NCI-H1694 treated with DMSO at 0.1 percent for 48 hours (cell line): ENCODE results near the gene PARVA.
A peak's percentile ranks its signal among the peaks of the same experiment; 100 is the strongest.

ENCODE experiments used
- DNase-seq: peaks from one replicate; lab custom pipeline; 2025; lab: John Stamatoyannopoulos, UW

PARVA gene

DNA sequence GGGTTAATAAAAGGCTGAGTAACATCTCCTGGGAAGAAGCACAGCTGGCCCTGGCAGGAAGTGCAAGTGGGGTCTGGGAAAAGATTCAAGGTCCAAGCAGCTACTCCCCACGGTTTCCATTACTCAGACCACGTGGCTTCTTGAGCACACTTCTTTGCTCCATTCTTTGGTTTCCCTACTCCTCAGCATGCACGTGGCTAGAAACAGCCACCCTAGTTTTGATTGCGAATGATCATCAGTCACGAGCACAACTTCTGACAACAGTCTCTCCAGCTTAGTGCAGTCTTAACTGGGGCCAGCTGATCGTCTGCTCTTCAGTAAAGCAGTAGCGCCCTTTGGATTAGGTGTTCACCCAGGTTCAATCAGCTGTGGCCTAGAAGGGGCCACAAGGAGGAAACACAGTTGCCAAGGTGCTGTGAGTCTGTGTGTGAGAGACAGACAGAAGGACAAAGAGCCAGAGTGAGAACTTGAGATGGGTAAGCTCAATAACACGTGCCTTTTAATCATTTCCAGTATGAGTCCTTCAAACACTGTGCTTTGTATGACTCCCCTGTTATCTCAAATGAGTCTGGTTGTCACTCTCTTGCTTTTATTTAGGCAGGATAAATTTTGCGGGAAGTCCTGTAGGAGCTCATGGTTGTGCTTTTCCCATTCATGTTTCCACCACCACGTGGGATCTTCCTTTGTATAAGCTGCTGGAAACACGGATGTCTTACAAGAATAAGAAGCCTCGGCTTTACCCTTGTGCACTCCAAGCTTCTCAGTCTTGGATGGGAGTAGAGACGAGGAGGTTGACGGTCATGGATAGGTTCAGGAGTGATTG lies 901 bp upstream of the PARVA start:
- no peak for DNase-seq

DNA sequence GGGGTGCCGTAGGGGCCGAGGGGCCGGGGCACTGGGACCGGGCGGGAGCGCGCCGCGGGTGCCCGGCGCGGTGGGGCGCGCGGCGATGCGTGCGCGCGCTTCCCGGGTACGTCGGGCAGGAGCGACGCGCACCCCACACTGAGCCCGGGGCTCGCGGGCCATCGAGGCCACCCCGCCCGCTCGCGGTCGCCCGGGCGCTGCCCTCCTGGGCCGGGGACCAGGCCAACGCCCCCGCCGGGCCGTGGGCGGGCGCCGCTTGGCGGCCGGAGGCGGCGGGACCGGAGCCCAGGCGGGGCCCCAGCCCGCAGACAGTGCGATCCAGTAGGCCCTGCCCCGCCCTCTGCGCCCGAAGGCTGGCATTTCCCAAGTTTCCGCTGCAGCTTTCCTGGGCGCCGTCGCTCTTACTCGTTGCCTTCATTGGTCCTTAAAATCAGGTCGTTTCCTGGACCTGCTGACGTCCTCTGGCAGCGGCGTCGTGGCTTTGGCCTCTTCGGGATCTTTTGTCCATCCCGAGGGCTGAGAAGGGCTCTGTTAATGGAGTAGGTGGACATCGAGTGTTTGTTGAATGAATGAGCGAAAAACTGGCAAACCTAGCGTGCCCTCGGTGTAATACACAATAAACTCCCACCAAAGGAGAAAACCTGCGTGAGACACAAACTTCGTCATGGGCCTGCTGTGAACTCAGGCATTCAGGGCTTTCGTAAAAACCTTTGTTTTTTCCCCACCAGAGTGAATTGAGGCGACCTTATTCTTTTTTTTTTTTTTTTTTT lies 638 bp downstream of the PARVA start:
- DNase-seq = no peak

DNA sequence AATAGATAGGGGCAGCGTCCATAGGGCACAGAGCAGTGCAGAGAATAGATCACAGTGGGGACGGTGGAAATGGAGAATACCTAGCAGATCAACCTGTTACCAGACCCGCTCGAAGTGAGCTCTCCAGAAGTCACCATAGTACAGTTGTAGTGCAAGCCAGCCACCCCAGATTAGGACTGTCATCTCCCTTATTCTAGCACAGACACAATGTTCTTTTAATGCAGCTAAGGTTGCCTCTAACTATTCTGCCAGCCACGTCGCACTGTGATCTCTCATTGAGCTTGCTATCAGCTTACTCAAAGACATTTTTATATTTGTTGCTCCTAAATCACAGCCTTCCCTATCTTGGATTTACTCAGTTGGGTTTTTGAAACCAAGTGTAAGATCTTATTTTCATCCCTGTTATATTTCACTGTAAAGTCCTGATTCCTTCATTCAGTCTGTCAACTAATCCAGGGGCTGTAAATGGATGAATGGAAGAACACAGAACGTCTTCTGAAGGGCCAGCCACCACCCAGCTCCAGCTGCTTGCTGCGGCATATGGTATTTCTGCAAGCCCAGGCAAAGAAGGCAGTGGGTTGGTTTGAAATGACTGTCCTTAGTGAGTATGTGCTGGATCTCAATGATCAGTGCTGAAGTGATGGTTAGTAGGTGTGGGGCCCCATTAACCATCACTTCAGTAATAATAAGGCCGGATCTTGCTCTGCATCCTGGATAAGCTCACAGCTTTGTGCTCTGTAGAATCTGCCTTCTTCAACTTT lies 3.4 kb downstream of the PARVA start:
- peak; percentile 32 for DNase-seq

DNA sequence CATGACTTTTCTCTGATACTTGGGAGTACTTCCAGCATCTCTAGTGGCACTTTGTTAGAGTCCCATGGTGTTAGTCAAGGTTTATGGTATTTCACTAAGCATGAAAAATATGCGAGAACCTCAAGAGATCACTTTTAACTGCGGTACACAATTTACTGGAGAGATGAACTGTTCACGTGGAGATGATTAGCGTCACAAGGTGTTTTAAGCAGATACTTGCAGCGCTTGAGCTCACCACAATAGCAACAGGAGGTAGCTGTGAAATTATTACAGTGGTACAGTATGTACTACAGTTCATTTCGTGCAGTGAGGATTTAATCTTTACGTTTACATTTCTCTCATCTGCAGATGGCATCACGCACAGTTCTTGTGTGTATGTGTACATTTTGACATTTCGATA lies 4.5 kb downstream of the PARVA start:
- DNase-seq = no peak

DNA sequence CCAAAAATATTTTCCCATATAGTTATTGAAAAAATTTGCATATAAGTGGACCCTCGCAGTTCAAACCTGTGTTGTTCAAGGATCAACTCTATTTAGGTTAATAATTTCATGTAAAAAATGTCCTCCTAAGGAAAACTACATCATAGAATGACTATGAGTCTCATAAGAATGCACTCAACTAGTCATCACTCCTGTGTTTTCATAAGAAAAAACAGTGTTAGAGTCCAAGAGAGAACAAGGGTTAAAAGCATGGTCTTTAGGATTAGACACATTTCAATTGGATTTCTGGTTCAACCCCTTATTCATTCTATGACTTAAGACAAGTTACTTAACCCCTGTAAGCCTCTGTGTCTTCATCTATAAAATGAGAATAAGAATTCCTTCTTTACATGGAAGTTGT lies 5.1 kb downstream of the PARVA start:
- no peak for DNase-seq

DNA sequence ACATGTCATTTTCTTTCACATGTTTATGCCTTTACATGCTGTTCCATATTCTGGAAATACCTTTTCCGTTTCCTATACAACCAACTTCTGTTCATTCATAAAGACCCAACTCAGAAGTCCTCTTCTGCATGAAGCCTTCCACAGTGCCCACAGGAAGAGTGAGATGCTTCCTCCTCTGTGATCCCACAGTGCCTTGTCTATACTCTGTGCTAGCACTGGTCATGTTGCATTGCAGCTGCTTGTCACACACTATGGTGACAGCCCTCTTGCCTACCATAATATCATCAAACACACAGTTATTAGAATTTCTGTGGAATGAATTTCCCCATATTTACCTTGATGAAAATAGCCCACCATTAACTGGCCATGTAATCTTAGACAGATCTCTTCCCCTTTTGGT lies 8.9 kb downstream of the PARVA start:
- DNase-seq = no peak

DNA sequence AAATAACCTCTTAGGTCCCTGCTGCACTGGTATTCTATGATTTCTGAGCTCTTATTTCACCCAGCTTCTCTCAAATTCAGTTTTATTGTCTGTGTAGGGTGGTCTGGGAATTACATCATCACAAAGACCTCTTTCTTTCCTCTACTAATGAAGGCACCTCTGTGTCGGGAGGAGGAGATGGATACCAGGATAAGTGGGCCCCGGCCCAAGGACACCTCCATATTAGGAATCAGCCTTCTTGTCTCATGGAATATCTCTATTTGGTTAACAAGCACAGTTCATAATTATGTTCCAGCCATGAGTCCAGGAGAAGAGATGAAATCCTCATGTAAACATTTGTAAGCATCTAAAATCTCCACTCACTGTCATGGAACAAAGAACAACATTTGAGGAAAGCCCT lies 9.4 kb downstream of the PARVA start:
- no peak for DNase-seq

DNA sequence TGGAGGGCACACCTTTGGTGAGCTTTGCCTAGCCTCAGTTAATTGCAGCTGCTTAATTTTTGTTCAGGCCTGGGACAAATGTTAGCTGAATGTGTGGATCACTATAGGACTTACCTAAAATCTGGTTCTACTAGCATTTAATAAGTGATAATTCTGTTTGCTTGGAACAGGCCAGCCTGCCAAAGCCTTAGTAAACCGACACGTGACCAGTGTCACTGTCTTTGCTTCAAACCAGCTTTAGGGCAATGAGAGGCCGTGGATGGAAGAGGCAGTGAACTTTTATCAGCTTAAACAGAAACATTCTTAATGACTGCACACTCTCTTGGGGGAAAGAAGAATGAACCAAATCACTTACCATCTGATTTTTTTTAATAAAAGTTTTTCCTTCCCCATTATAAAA lies 10.8 kb downstream of the PARVA start:
- no peak for DNase-seq

DNA sequence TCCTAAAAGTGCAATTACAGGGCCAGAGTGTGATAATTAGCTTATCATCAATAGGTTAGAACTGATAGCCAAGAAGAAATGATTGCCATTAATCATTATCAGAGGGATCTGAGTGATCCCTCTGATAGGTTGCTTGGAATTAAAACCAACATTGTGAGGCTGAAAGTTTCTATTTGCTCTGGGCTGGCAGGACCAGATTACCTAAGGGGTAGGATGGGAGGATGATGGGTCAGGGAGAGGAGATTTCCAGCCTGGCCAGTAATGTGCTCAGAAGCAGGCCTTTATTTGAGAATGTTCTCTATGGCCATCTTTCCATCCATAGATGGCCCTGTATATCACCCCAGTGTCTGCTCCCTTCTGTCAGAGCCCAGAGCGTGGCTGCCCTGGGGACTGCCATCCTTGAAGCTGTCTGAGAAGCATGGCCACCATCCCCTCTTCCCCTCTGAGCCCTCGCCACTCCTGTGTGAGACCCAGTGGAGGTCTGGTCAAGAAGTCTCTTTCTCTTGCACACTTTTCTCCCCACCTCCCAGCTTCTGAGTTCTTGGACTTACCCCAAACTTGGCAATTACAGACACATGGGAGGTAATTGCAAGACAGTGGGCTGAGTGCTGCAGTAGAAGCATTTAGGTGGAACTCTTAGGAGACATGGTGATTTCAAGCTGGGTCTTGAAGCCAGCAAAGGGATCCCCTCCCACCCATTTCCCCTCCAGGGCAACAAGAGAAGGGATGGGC lies 11.7 kb downstream of the PARVA start:
- no peak for DNase-seq

DNA sequence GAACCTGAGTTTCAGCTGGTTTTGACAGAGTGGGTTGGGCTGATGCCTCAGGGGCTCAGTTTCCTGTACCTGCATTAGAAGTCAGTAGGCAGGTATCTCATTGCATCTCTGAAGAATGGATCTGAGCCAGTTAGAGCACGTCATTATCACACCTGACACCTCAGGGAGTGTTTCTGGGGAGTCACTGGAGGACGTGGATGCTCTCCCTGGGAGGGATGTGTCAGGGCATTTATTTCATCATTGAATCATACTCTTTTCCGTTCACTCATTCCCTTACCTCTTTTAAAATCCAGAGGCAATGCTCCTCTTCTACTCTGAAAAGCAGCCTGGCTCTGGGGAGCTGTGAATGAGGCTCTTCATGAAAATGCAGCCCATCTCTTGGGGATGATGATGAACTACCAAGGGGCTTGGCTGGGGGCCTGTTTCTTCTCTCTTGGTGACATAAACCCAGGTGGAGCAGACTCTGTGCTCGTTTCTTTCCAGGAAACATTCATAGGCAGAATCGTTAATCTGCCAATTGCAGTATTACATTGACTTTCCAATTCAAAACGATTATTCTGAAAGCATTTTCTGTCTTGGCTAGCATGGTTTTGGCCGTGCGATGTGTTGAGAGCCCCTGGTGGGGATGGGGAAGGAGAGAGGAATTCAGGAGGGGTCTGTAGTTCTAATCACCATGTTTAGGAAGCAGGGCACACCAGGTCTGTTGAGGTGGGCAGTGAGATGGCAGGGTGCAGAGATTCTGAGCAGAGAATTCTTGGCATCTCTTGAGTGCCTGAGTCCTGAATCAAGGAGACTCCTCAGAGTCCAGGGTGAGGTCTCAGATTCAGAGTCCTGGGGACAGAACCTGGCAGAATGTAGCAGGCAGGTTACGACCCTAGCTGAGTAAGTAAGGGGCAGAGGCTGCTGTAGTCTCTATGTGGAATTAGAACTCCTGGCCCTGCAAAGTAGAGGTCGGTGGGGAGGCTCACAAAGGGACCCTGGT lies 12.6 kb downstream of the PARVA start:
- no peak for DNase-seq

DNA sequence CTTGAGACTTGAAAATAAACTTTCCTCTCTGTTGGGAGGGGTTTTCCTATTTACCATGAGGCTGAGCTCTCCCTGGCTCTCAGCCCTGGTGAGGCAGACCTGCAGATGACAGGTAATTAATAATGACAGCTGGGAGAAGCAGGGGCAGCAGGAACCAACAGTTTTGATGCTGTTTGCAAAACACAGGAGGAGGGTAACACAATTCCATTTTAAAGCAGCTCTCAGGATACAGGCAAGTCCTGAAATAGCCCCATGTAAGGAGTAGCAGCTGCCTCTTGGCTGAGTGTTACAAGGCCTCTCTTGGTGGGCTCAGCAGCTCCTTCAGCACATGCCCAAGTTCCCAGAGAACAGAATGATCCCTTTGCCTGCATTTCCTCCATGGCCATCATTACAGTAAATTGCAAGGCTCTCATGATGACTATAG lies 13.3 kb downstream of the PARVA start:
- peak; percentile 71 for DNase-seq

DNA sequence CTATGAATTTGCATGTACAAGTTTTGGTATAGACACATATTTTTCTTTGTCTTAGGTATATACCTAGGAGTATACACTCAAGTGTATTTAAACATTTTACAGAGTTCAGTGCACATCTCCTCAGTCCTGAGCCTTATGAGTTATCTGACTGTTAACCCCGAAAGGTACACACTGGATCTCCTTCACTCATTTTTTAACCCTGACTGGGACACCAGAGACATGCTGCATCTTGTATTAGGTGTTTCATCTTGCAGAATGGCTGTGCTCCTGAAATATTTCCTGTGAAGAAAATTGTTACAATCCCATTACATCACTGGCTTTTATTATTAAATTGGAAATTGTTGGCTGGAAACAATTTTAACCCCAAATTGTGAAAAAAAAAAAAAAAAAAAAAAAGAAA lies 15.3 kb downstream of the PARVA start:
- no peak for DNase-seq

DNA sequence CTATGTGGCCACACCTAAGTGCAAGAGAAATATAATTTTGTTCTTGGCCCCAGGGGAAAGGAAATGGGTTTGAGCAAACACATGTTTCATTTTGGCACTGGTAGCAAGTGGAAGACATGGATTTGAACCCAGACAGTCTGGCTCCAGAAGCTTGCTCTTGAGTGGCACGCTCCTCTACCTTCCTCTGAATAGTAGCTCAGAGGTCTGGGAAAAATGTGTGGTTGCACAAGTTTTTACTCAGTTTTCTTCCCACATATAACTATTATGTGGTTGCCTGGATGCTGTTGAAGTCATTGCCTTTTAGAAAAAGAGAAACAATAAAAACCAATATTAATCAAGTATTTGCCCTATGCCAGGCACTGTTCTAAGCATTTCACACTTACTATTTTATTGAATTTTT lies 16.3 kb downstream of the PARVA start:
- DNase-seq = no peak

DNA sequence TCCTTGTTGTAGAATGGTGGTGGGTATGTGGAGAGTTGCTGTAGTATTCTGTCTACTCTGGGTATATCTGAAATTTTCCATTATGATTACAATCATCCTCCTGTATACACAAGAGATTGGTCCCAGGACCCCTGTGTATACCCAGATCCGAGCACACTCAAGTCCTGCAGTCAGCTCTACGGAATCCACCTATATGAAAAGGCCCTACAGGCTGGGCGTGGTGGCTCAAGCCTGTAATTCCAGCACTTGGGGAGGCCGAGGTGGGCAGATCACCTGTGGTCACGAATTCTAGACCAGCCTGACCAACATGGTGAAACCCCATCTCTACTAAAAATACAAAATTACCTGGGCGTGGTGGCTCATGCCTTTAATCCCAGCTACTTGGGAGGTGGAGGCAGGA lies 17.2 kb downstream of the PARVA start:
- DNase-seq = no peak

DNA sequence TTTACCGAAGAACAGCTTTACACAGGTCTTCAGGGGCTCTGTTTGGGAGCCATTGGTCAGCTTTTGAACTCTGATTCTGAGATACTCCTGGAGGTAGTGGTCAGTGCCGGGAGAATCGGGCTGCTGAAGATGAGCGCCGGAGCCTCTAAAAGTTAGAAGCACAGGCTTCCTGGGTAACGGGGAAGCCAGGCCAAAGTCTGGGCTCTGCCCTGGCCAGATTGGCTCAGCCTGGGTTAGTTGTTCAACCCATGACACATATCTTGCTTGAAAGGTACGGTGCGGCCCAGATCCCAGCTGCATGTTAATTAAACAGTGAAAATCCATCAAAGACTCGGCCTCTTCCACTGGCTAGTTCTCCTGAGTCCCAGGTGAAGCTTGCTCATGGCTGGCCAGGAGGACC lies 18.0 kb downstream of the PARVA start:
- no peak for DNase-seq

DNA sequence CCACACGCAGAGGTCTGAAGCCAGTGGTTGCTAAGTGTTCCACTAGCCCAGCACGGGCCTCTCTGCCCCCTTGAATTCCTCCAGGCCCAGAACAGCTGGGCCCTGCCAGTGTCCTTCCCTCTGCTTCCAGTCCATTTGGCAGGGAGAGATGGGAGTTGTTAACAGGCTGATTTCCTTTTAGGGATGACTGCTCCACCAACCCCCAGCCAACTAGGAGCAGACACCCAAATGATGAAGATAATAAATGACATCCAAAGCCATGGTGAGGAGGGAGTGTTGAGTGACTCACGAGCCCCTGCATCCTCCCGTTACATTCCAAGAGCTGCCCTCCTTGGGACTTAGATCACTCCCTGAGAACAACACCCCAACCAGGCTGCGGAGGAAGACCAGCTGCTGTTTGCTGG lies 20.6 kb downstream of the PARVA start:
- DNase-seq = no peak

DNA sequence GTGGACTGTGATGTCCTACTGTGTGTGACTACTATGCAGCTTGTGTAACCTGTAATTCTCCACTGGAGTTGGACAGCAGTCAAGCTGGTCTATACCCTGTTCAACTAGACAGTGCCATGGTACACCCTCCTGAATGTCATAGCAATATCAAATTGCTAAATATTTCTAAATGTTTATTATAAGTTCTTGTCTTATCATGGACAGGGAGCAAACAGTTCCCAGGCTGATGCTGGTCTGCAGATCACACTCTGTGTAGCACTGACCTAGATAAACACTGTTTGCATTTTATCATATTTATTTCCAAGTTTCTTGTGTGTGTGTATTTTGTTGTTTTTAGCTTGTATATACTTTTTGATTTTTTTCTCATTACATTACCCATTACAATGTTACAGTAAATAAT lies 22.0 kb downstream of the PARVA start:
- DNase-seq = no peak

DNA sequence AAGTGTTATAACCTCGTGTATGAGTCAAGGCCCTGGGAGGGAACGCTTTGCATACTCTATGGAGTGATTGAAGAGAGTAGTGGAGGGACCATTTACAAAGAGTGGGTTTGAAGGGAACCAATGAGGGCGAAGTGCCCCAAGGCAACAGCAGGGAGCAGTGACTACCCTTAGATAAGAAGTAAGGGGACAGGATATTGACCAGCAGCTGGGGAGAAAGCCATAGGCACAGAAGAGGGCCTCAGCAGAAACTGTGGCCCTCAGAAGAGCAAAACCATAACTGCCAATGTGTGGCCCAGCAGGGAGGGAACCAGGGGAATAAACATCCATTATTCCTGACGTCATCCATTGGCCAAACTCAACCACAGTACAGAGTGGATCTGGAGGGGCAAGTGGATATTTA lies 24.7 kb downstream of the PARVA start:
- no peak for DNase-seq

DNA sequence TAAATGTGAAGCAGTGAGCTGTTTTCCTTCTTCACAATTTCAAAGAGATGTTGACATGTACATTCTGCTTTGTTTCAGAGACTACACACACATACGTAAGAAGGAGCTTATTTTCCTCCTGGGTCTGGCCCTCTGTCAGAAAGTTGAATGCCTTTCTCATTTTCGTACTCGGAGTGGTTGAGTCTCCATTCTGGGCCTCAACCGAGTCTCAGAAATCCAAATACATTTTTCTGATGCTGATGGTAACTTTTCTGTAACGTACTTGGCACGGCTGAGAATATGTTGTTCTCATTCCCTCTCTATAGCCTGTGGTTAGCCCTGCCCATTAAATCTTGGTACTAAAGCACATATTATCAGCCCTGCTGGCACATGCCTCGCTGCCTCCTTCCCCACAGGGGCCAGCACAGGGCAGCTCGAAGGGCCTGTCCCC lies 25.3 kb downstream of the PARVA start:
- no peak for DNase-seq

DNA sequence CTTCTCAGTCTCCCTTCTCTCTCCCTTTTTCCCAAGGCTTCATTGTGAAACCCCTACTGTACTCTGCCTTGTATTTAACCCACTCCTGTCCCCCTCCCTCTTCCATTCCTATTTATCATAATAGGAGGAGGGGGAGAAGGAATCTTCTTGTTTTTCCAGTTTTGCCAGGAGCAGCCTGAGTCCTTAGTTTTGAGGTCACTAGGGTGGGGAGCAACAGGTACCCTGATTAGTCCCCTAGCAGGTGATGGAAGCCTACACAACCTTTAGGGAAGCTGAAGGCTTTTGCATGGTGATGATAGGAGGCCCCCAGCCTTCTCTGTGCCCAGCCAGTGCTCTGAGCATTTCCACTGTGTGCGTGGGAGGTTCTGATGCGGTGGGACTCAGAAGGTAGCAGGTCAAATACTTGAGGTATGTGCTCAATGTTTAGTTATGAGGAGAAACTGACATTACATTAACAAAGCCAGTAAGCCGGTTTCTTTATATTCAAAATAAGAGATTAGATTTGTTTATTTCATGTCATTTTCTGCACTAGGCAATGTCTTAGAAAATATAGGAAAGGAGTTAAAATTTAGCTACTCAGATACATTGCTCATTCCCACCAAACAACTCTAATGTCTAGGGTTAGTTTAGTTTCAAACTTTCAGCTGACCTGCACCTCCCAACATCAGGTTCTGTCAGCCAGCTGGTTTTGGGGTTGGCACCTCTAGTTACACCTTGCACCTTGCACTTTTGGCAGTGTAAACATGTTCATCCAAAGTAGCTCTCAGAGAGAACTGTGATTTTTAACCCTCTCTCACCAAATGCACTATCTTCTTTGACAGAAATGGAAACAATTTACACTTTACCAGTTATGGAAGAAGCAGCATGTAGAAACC lies 26.0 kb downstream of the PARVA start:
- DNase-seq = no peak
